Adipocyte (in vitro differentiated cells): ENCODE measurements around the gene ZNF862.

Source experiments
- DNase-seq: peaks from one replicate; pipeline ENCODE4 v3.0.0-alpha.2; 2015; ENCODE audit warnings: low read depth
- H3K27me3 ChIP-seq: replicated peaks from 2 replicates; pipeline ENCODE4 v1.7.0; 2013; ENCODE audit warnings: mild to moderate bottlenecking, low read length, moderate library complexity; ENCODE audit not compliant: control insufficient read depth, insufficient read depth
- H3K36me3 ChIP-seq: 2 replicates; pipeline ENCODE4 v1.7.0; 2013; ENCODE audit warnings: low read length, mild to moderate bottlenecking, moderate library complexity; ENCODE audit not compliant: control insufficient read depth, insufficient read depth, severe bottlenecking
- H3K4me1 ChIP-seq: 2 replicates; pipeline ENCODE4 v1.7.0; 2013; ENCODE audit warnings: mild to moderate bottlenecking, low read length, moderate library complexity; ENCODE audit not compliant: control insufficient read depth, insufficient read depth
- H3K4me3 ChIP-seq: 2 replicates; pipeline ENCODE4 v1.7.0; 2013; ENCODE audit warnings: mild to moderate bottlenecking, low read length, moderate library complexity
- H3K9ac ChIP-seq: 2 replicates; pipeline ENCODE4 v1.7.0; 2013; ENCODE audit warnings: mild to moderate bottlenecking, low read length, moderate library complexity
- H3K9me3 ChIP-seq: 2 replicates; pipeline ENCODE4 v1.7.0; 2013; ENCODE audit warnings: mild to moderate bottlenecking, low read length, moderate library complexity; ENCODE audit not compliant: control insufficient read depth

The ZNF862 gene

DNA sequence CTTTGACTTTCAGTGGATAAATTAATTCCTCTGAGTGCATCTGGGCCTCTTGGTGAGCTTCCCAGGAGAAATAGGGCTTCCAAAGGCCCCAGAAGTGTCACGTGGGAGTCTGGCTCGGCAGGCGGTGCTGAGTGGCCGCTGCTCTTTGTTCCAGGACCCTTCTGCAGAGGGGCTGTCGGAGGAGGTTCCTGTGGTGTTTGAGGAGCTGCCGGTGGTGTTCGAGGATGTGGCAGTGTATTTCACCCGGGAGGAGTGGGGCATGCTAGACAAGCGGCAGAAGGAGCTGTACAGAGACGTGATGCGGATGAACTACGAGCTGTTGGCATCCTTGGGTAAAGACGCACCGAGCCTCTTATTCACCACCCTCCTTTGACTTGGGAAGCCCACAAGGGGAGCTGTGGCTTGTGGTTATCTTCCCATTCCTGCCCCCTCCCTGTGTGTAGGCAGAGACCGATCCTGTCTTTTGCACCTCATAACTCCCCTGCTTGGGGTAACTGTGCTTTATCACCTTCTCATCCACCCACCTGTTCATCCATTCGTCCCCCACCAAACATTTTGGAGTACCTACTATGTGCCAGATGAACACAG, 11.9 kb downstream of the ZNF862 start:
- H3K36me3 ChIP-seq: peaks cover 16% of the 10 kb centered on the region
- peaks cover 12% of the 10 kb centered on the region for H3K4me1 ChIP-seq
- no peaks in the 10 kb centered on the region for H3K9me3 ChIP-seq
- H3K4me3 ChIP-seq: no peak overlapping the region
- no peak overlapping the region for H3K9ac ChIP-seq
- H3K27me3 ChIP-seq: no peaks in the 10 kb centered on the region
- DNase-seq: no peak

DNA sequence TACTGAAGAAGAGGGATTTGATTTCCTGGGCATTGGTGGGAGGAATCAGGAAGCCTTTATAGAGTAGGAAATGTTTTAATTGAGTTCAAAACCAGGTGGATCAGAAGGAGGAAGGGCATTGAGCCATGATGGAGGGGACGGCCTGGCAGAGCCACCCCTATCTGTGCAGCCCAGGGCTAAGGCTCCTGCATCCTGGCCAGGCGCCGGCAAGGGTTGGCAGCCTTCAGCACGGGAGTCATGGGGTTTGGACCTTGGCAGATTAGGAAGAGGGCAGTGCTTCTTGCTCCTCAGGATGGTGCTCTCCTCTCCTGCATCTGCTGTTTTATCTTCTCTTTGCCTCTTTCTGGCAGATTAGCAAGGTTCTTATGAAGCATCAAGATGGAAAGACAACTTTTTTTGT, 12.5 kb downstream of the ZNF862 start:
- Histone ChIP-seq H3K4me1 (peaks cover 8% of the 10 kb centered on the region), H3K4me3 (no peak overlapping the region), H3K9me3 (no peaks in the 10 kb centered on the region), H3K36me3 (peaks cover 16% of the 10 kb centered on the region), H3K27me3 (no peaks in the 10 kb centered on the region), H3K9ac (no peak overlapping the region)
- DNase-seq: no peak

DNA sequence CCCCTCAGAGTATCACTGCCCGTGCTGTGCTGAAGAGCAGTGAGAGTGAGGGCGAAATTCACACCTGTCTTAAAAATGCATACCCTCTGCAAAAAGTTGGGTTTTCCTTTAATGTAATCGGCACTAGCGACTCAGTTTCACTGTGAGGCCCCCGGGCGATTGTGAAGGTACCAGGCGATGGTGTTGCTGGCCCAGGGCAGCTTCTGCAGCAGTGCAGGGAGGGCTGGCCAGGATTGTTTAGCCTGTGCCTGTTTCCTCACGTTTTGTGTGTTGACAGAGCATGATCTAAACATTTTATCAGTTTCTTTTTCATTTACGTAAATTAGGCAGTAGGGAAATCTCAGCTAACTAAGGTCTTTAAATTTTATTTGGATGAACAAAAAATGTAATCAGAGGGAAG, 13.3 kb downstream of the ZNF862 start:
- Histone ChIP-seq H3K4me1 (peaks cover 5% of the 10 kb centered on the region), H3K9ac (no peak overlapping the region), H3K27me3 (no peaks in the 10 kb centered on the region), H3K36me3 (peaks cover 16% of the 10 kb centered on the region), H3K9me3 (no peaks in the 10 kb centered on the region), H3K4me3 (no peak overlapping the region)
- DNase-seq: no peak

DNA sequence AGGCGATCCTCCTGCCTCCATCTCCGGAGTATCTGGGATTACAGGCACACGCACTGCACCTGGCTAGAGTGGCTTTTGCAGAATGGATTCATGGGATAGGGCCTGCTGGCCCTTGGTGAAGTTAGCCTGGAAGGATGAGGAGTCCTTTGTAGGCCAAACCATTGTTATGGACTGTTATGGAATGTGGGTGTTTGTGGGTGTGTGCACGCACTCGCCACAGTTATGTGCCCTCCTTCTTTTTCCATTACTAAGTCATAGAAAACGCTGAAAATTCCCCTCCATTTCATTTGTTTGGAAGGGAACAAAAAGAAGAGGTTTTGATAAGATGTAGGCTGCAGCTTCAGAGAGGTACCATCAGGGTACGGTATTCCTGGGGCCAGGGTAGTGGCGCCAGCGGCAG, 15.0 kb downstream of the ZNF862 start:
- Histone ChIP-seq H3K9ac (no peak overlapping the region), H3K9me3 (no peaks in the 10 kb centered on the region), H3K27me3 (no peaks in the 10 kb centered on the region), H3K36me3 (peaks cover 11% of the 10 kb centered on the region), H3K4me1 (peaks cover 5% of the 10 kb centered on the region), H3K4me3 (no peak overlapping the region)
- no peak for DNase-seq

DNA sequence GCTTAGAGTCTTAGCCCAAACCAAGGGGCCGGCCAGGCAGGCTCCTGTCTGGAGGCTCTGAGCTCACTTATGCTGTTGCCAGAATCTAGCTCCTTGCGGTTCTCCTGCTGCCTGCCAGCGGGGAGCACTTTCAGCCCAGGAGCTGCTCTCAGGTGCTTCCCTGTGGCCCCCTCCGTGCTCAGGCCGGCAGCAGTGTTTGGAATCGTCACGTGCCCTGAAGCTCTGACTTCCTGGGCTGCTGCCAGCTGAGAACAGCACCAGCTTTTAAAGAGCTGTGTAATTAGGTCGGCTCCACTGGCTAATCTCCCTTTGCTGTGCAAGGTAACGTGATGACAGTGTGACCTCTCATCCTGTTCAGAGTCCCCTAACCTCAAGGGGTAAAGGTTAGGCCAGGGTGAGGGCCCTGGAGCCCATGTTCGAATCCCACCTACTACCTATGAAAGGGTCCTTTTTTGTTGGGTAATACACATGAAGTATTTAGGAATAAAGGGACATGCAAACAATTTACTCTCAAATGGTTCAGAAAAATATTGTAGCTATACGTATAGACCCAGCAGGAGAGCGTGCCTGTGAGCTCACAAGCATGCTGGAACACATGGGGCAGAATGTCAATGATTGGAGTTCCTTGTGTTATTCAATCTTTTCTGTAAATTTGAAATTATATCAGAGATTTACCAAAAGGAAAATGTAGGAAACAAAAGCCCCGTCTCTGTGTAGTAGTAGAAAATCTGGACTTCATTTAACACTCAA, 16.6 kb downstream of the ZNF862 start:
- Histone ChIP-seq H3K9ac (no peak overlapping the region), H3K9me3 (no peaks in the 10 kb centered on the region), H3K4me1 (peaks cover 5% of the 10 kb centered on the region), H3K27me3 (no peaks in the 10 kb centered on the region), H3K4me3 (no peak overlapping the region), H3K36me3 (peaks cover 6% of the 10 kb centered on the region)
- peak; percentile 46 for DNase-seq

DNA sequence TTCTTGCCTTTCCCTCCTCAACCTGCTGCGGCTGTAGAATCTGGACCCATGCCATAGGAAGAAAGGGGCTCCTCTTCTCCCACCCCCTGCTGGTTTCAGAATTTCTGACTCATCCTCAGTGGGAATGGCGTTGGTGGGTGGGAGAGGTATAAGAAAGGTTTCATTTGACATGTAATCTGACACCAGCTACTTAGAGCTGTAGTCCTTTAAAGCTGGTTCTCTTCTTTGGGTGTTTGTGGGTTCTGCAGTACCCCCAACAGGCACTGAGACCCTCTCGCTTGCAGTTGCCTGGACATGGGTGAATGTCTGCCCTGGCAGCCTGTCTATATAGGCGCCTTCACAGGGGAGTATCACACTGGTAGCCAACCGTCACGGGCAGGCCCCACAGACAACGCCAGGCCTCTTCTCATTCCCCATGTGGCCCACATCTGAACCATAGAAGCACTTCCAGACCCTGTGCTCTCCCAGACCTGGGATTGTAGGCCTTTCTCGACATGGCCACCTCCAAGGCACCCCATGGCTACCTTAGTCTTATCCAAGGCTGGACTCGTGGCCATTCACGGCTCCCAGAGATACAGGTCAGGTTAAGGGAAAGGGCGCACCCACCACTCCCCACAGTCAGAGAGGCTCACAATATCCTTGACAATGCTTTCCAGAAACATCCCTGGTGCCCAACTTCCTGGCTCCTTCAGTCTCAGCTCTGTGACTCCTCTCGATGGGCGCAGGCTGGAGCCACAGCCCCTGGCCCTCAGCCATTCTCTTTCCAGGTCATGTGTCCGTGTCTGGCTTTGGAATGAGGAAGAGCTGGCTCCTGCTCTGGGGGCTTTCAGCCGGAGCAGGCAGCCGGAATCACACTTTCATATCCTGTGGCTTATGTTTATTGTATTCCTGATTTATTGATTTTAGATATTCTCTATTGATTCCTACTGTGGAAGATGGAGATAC, 17.5 kb downstream of the ZNF862 start:
- Histone ChIP-seq H3K36me3 (peaks cover 6% of the 10 kb centered on the region), H3K9me3 (no peaks in the 10 kb centered on the region), H3K9ac (no peak overlapping the region), H3K4me3 (no peak overlapping the region), H3K4me1 (peaks cover 5% of the 10 kb centered on the region), H3K27me3 (no peaks in the 10 kb centered on the region)
- peak; percentile 73 for DNase-seq

DNA sequence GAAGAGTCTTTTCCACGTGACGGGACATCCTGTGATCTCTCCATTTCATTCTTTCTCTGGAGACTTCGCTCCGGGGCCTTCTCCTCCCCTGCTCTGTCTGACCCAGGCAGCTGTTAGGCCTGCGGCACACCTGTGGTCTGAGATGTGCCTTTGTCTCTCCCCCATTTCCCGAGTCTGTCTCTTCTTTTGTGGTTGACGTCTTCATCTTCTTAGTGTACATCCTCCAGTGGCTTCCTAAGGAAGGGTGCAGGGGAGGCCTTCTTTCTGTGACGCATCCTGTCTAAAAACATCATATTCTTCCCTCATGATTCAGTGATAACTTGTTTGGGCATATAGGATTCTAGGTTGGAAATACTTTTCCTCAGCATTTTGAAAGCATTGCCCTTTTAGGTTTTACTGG, 18.4 kb downstream of the ZNF862 start:
- Histone ChIP-seq H3K4me3 (no peak overlapping the region), H3K9me3 (no peaks in the 10 kb centered on the region), H3K4me1 (peaks cover 5% of the 10 kb centered on the region), H3K9ac (no peak overlapping the region), H3K36me3 (peaks cover 9% of the 10 kb centered on the region), H3K27me3 (no peaks in the 10 kb centered on the region)
- no peak for DNase-seq

DNA sequence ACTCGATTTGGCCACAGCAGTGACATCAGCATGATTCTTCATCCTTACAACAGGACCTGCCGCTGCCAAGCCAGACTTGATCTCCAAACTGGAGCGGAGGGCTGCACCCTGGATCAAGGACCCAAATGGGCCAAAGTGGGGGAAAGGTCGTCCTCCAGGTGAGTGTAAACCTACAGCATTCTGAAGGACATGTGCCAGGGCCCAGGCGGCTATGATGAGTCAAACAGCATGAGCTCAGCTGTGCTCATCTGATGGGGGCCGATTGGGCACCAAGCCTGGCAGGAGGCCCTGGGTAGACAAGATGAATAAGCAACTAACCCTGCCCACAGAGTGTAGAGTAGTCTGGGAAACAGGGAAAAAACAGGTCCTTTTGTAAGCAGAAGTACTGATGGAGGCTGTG, 21.2 kb downstream of the ZNF862 start:
- H3K36me3 ChIP-seq: peaks cover 3% of the 10 kb centered on the region
- H3K27me3 ChIP-seq: no peaks in the 10 kb centered on the region
- H3K4me1 ChIP-seq: peaks cover 5% of the 10 kb centered on the region
- no peak for DNase-seq
- no peak overlapping the region for H3K4me3 ChIP-seq
- no peak overlapping the region for H3K9ac ChIP-seq
- H3K9me3 ChIP-seq: no peaks in the 10 kb centered on the region

DNA sequence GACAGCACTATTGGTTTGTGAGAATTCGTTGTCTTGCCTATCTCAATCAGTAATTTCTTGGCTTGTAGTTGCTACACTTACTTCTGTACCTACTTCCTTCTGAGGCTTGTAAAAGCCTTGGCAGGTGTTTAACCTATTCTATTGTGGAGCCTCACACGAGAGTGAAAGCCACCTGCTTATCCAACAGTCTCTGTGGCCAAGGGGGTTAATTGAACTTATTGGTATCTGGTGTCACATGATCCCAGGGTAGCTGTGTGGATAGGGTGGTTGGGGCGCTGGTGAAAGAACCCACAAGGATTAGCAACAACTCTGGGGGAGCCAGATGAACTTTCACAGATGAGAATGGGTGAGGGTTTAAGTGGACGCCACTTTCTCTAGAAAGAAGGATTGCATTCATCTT, 21.7 kb downstream of the ZNF862 start:
- DNase-seq: no peak
- H3K4me3 ChIP-seq: no peak overlapping the region
- H3K9ac ChIP-seq: no peak overlapping the region
- H3K9me3 ChIP-seq: no peaks in the 10 kb centered on the region
- H3K36me3 ChIP-seq: peaks cover 3% of the 10 kb centered on the region
- no peaks in the 10 kb centered on the region for H3K27me3 ChIP-seq
- H3K4me1 ChIP-seq: peaks cover 4% of the 10 kb centered on the region

DNA sequence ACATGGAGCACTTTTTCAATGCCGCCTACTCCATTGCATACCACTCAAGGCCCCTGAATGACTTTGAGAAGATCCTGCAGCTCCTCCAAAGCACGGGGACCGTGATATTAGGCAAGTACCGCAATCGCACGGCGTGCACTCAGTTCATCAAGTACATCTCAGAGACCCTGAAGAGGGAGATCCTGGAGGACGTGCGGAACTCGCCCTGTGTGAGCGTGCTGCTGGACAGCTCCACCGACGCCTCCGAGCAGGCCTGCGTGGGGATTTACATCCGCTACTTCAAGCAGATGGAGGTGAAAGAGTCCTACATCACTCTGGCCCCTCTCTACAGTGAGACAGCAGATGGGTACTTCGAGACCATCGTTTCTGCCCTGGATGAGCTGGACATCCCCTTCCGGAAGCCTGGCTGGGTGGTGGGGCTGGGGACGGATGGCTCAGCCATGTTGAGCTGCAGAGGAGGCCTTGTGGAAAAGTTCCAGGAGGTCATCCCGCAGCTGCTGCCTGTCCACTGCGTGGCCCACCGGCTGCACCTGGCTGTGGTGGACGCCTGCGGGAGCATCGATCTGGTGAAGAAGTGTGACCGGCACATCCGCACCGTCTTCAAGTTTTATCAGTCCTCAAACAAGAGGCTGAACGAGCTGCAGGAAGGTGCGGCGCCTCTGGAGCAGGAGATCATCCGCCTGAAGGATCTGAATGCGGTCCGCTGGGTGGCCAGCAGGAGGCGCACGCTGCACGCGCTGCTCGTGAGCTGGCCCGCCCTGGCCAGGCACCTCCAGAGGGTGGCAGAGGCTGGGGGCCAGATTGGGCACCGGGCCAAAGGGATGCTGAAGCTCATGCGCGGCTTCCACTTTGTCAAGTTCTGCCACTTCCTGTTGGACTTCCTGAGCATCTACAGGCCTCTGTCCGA, 22.9 kb downstream of the ZNF862 start:
- no peaks in the 10 kb centered on the region for H3K4me1 ChIP-seq
- H3K27me3 ChIP-seq: no peaks in the 10 kb centered on the region
- DNase-seq: no peak
- peaks cover 7% of the 10 kb centered on the region for H3K36me3 ChIP-seq
- H3K9me3 ChIP-seq: no peaks in the 10 kb centered on the region
- no peak overlapping the region for H3K9ac ChIP-seq
- H3K4me3 ChIP-seq: no peak overlapping the region
